ENCODE measurements around the gene NUAK1. TPM values are rescaled to one million over a fixed set of nuclear protein-coding genes. Genes with fewer than 3 reads are reported as not detected.

Gene NUAK1
- polyA plus RNA-seq, 1 experiment = 8.3 TPM

- POLR2A ChIA-PET = no interaction called here
- no peak for DNase-seq (ENCODE audit: low read depth, low spot score)
- CTCF ChIA-PET = no interaction called here
- Histone ChIP-seq H3K4me3 (ENCODE audit: low read depth, low read length) (no peak overlapping the region), H3K27ac (ENCODE audit: low read depth, low read length) (no peak overlapping the region), H3K9me3 (ENCODE audit: control insufficient read depth, insufficient read depth, low read length) (no peaks in the 10 kb centered on the region), H3K27me3 (ENCODE audit: control insufficient read depth, insufficient read depth, low read length) (no peaks in the 10 kb centered on the region)
- TF ChIP-seq CTCF (IDR thresholded peaks at IDR 0.05; ENCODE audit: low read depth, low read length) = no peak
These were observed 28.0 kb downstream of the NUAK1 start for GRCh38 chr12:106110626-106111300.

GRCh38 chr12:106109168-106109910 lies 29.4 kb downstream of the NUAK1 start:
- no peaks in the 10 kb centered on the region for H3K27me3 ChIP-seq (ENCODE audit: control insufficient read depth, insufficient read depth, low read length)
- ChIA-PET CTCF (interaction anchor here (0.6 to 1.0 kb wide), 3 partner anchors 27 to 406 kb away, joined by 3 to 4 read pairs (median 3); no protein-coding TSS in a partner anchor), POLR2A (interaction anchor here (0.6 to 0.7 kb wide), 4 partner anchors 14 to 665 kb away, joined by 3 to 7 read pairs (median 5); partner anchors contain the start of gene RIC8B)
- no peak for TF ChIP-seq CTCF (IDR thresholded peaks at IDR 0.05; ENCODE audit: low read depth, low read length)
- DNase-seq (ENCODE audit: low read depth, low spot score) = no peak
- no peak overlapping the region for H3K27ac ChIP-seq (ENCODE audit: low read depth, low read length)
- H3K4me3 ChIP-seq (ENCODE audit: low read depth, low read length) = no peak overlapping the region
- H3K9me3 ChIP-seq (ENCODE audit: control insufficient read depth, insufficient read depth, low read length) = no peaks in the 10 kb centered on the region

GRCh38 chr12:106108185-106108835 lies 30.4 kb downstream of the NUAK1 start:
- ChIA-PET CTCF (interaction anchor here (0.7 to 1.9 kb wide), 3 partner anchors 25 to 28 kb away, joined by 3 to 6 read pairs (median 4); no protein-coding TSS in a partner anchor), POLR2A (interaction anchor here (0.6 to 1.4 kb wide), 2 partner anchors 34 to 546 kb away, joined by 5 read pairs; no protein-coding TSS in a partner anchor)
- Histone ChIP-seq H3K27ac (ENCODE audit: low read depth, low read length) (peak overlapping the region; percentile 65), H3K9me3 (ENCODE audit: control insufficient read depth, insufficient read depth, low read length) (no peaks in the 10 kb centered on the region), H3K27me3 (ENCODE audit: control insufficient read depth, insufficient read depth, low read length) (no peaks in the 10 kb centered on the region), H3K4me3 (ENCODE audit: low read depth, low read length) (no peak overlapping the region)
- 0 out of 2 replicates have a peak, but pooled peaks have one; percentile 25 for TF ChIP-seq CTCF (IDR thresholded peaks at IDR 0.05; ENCODE audit: low read depth, low read length)
- no peak for DNase-seq (ENCODE audit: low read depth, low spot score)

- no peak for DNase-seq (ENCODE audit: low read depth, low spot score)
- no peak for TF ChIP-seq CTCF (IDR thresholded peaks at IDR 0.05; ENCODE audit: low read depth, low read length)
- H3K27ac ChIP-seq (ENCODE audit: low read depth, low read length) = no peak overlapping the region
- ChIA-PET CTCF (interaction anchor here (0.7 to 1.9 kb wide), 3 partner anchors 25 to 29 kb away, joined by 3 to 6 read pairs (median 4); no protein-coding TSS in a partner anchor), POLR2A (interaction anchor here (1.4 kb wide), 1 partner anchor 33 kb away, joined by 5 read pairs; no protein-coding TSS in a partner anchor)
- H3K27me3 ChIP-seq (ENCODE audit: control insufficient read depth, insufficient read depth, low read length) = no peaks in the 10 kb centered on the region
- H3K9me3 ChIP-seq (ENCODE audit: control insufficient read depth, insufficient read depth, low read length) = no peaks in the 10 kb centered on the region
- no peak overlapping the region for H3K4me3 ChIP-seq (ENCODE audit: low read depth, low read length)
These were observed 31.2 kb downstream of the NUAK1 start for GRCh38 chr12:106107566-106107965.

All from AG04450 (cell line).